ENCODE results near the gene ZNF689. TPM values are rescaled to one million over a fixed set of nuclear protein-coding genes. Genes with fewer than 3 reads are reported as not detected.

The ZNF689 gene
- total and polyA plus RNA-seq, 2 of the 13 experiments (the other 11 are each of a cell fraction or from before 2014, with no cell fraction given), result 9.7 to 19.5 TPM

DNA sequence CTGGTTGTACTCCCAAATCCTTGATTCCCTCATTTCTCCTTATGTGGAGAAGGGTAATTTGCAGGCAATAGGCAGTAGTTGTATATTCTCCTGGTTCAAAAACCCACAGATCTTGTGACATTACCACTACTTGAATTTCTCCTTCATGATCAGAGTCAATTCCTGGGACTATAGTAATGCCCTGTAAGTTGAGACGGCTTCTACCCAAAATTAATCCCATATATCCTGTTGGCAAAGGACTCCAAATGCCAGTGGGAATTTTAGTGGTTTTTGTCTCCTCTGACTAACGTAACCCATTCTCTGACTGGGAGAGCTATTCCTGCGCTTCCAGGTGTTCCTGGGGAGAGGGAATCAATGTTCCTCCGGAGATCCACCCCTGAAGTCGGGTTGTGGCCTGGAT, 11.6 kb upstream of the ZNF689 start:
- BruUV-seq (replicated peaks), result no TSS peak
- intact Hi-C loops (cut with micrococcal nuclease; ENCODE audit: unreplicated experiment), result no loop called here

DNA sequence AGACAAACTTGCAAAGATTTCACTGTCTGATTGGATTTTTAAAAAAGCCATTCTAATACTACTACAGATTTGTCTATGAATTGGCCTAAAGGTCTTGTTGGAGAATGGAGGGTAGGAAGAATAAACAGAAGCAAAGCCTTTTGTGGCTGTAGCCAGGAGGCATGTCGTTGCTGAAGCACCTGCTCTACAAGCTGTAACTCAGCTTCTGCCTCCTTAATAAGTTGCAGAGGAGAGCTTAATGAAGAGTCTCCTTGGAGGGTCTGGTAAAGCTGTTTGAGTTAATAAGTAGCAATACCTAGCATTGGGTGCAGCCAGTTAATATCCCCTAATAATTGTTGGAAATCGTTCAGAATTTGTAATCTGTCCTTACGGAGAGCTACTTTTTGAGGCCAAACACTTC, 10.0 kb upstream of the ZNF689 start:
- ChIA-PET CTCF (ENCODE audit: low intra/inter-chr PET ratio, low total read pairs) (interaction anchor here (1.1 kb wide), 1 partner anchor 9 kb away, joined by 4 read pairs; no protein-coding TSS in a partner anchor), POLR2A (interaction anchor here (1.1 to 6.5 kb wide), 5 partner anchors 11 to 213 kb away, joined by 3 to 46 read pairs (median 3); partner anchors contain the start of genes DCTPP1, ZNF689 and ZNF771)
- Histone ChIP-seq H3K36me3 (replicated peaks in 1 of 2; ENCODE audit: control insufficient read depth in 1 of 2, insufficient read depth in 2 of 2, low read length in 2 of 2) (no peaks in the 10 kb centered on the region), H3K27ac (ENCODE audit: extremely low read length, insufficient read depth, low read length) (no peak overlapping the region), H3K27me3 (ENCODE audit: control insufficient read depth in 1 of 2, insufficient read depth in 2 of 2, low read length in 2 of 2) (peaks cover 0 to 19% of the 10 kb centered on the region in 2 experiments; a peak in 3 of 5 replicates), H3K4me1 (ENCODE audit: insufficient read depth, low read length) (peaks cover 83% of the 10 kb centered on the region), H3K4me2 (ENCODE audit: low read depth, low read length) (no peak overlapping the region), H2AFZ (ENCODE audit: low read length) (no peak overlapping the region), H3K4me3 (replicated peaks in 1 of 3; ENCODE audit: insufficient read depth in 1 of 3, low read depth in 2 of 3, low read length in 3 of 3) (no peak overlapping the region), H3K79me2 (ENCODE audit: insufficient read depth, low read length) (no peaks in the 10 kb centered on the region), H3K9me3 (ENCODE audit: low read length) (no peaks in the 10 kb centered on the region), H4K20me1 (ENCODE audit: insufficient read depth, low read length) (no peaks in the 10 kb centered on the region), H3K9ac (ENCODE audit: insufficient read depth, low read depth, low read length) (no peak overlapping the region)
- 4% methylated on average over 3 of the region's 3 CpGs for WGBS (ENCODE audit: low lambda C conversion rate)
- intact Hi-C loops (cut with micrococcal nuclease; ENCODE audit: unreplicated experiment) (no loop called here), in situ Hi-C loops (cut with HindIII; ENCODE audit: extremely low pct_ligation_motif_present, low pct_unique_long_range_greater_than_20kb) (loop anchor here (5.0 kb wide), 1 partner anchor 48 kb away; the partner anchor contains the start of gene ZNF688)
- DNase-seq (ENCODE audit: low spot score), result no peak
- no peak for FAIRE-seq
- ATAC-seq, result no peak
- BruUV-seq (replicated peaks), result no TSS peak
- TF ChIP-seq CHCHD3 (CRISPR knock-in tag; IDR thresholded peaks at IDR 0.05) (no peak), ZSCAN29 (CRISPR knock-in tag; conservative IDR thresholded peaks at IDR 0.05) (no peak), KDM5B (CRISPR knock-in tag; IDR thresholded peaks at IDR 0.05; ENCODE audit: borderline replicate concordance) (no peak), SAP130 (CRISPR knock-in tag; IDR thresholded peaks at IDR 0.05; ENCODE audit: low read depth) (no peak), KLF12 (CRISPR knock-in tag; IDR thresholded peaks at IDR 0.05; ENCODE audit: borderline replicate concordance) (no peak)
- TF ChIP-seq, protein P1, sequence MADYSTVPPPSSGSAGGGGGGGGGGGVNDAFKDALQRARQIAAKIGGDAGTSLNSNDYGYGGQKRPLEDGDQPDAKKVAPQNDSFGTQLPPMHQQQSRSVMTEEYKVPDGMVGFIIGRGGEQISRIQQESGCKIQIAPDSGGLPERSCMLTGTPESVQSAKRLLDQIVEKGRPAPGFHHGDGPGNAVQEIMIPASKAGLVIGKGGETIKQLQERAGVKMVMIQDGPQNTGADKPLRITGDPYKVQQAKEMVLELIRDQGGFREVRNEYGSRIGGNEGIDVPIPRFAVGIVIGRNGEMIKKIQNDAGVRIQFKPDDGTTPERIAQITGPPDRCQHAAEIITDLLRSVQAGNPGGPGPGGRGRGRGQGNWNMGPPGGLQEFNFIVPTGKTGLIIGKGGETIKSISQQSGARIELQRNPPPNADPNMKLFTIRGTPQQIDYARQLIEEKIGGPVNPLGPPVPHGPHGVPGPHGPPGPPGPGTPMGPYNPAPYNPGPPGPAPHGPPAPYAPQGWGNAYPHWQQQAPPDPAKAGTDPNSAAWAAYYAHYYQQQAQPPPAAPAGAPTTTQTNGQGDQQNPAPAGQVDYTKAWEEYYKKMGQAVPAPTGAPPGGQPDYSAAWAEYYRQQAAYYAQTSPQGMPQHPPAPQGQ (CRISPR knock-in tag; IDR thresholded peaks at IDR 0.05; ENCODE audit: borderline replicate concordance), result no peak

More for the DNA sequence above, 11.6 kb upstream of the ZNF689 start:
- no peak overlapping the region for H3K4me3 ChIP-seq (replicated peaks in 1 of 3; ENCODE audit: insufficient read depth in 1 of 3, low read depth in 2 of 3, low read length in 3 of 3)
- no peak overlapping the region for H3K27ac ChIP-seq (ENCODE audit: extremely low read length, insufficient read depth, low read length)
- TF ChIP-seq ZNF841 (CRISPR knock-in tag; IDR thresholded peaks at IDR 0.05; ENCODE audit: borderline replicate concordance) (no peak), PHF21A (CRISPR knock-in tag; IDR thresholded peaks at IDR 0.05) (no peak), ZNF83 (CRISPR knock-in tag; IDR thresholded peaks at IDR 0.05; ENCODE audit: borderline replicate concordance) (no peak), RAD21 (CRISPR knock-in tag; IDR thresholded peaks at IDR 0.05) (no peak), KAT7 (CRISPR knock-in tag; IDR thresholded peaks at IDR 0.05; ENCODE audit: borderline replicate concordance) (no peak), ZNF30 (CRISPR knock-in tag; IDR thresholded peaks at IDR 0.05) (no peak), NFE2L1 (CRISPR knock-in tag; IDR thresholded peaks at IDR 0.05; ENCODE audit: borderline replicate concordance) (no peak), KMT2B (CRISPR knock-in tag; IDR thresholded peaks at IDR 0.05) (no peak), ZNF589 (CRISPR knock-in tag; conservative IDR thresholded peaks at IDR 0.05) (no peak), SALL1 (CRISPR knock-in tag; IDR thresholded peaks at IDR 0.05) (no peak), FOXC1 (CRISPR knock-in tag; IDR thresholded peaks at IDR 0.05; ENCODE audit: borderline replicate concordance) (no peak), HOXA5 (CRISPR knock-in tag; IDR thresholded peaks at IDR 0.05) (no peak), RFX1 (IDR thresholded peaks at IDR 0.05) (no peak)
- TF ChIP-seq, protein P2, sequence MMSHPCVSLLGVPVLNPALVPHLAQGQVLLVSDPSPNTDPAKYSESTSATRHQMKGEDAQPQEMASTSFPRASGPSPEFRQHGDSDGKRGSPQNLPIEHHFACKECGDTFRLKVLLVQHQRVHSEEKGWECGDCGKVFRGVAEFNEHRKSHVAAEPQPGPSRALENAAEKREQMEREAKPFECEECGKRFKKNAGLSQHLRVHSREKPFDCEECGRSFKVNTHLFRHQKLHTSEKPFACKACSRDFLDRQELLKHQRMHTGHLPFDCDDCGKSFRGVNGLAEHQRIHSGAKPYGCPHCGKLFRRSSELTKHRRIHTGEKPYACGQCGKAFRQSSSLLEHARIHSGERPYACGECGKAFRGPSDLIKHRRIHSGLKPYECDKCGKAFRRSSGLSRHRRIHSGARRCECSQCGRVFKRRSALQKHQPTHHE (CRISPR knock-in tag; IDR thresholded peaks at IDR 0.05; ENCODE audit: borderline replicate concordance), result no peak
- no peak overlapping the region for H3K4me2 ChIP-seq (ENCODE audit: low read depth, low read length)
- no peaks in the 10 kb centered on the region for H3K9me3 ChIP-seq (ENCODE audit: low read length)
- CTCF ChIA-PET (ENCODE audit: low intra/inter-chr PET ratio, low total read pairs), result no interaction called here
- no peak overlapping the region for H2AFZ ChIP-seq (ENCODE audit: low read length)
- DNase-seq (ENCODE audit: low spot score), result no peak
- H3K79me2 ChIP-seq (ENCODE audit: insufficient read depth, low read length), result no peaks in the 10 kb centered on the region
- WGBS (ENCODE audit: low lambda C conversion rate), result 74% methylated on average over 5 of the region's 5 CpGs
- in situ Hi-C loops (cut with HindIII; ENCODE audit: extremely low pct_ligation_motif_present, low pct_unique_long_range_greater_than_20kb), result loop anchor here (5.0 kb wide), 1 partner anchor 49 kb away; the partner anchor contains the start of gene ZNF688
- no peak for FAIRE-seq
- H3K4me1 ChIP-seq (ENCODE audit: insufficient read depth, low read length), result peaks cover 76% of the 10 kb centered on the region
- H4K20me1 ChIP-seq (ENCODE audit: insufficient read depth, low read length), result no peaks in the 10 kb centered on the region
- ATAC-seq, result no peak
- no peak overlapping the region for H3K9ac ChIP-seq (ENCODE audit: insufficient read depth, low read depth, low read length)
- H3K36me3 ChIP-seq (replicated peaks in 1 of 2; ENCODE audit: control insufficient read depth in 1 of 2, insufficient read depth in 2 of 2, low read length in 2 of 2), result no peaks in the 10 kb centered on the region
- POLR2A ChIA-PET, result interaction anchor here (1.1 to 6.5 kb wide), 2 partner anchors 12 to 482 kb away, joined by 3 to 46 read pairs; partner anchors contain the start of gene ZNF689
- H3K27me3 ChIP-seq (ENCODE audit: control insufficient read depth in 1 of 2, insufficient read depth in 2 of 2, low read length in 2 of 2), result peaks cover 0 to 19% of the 10 kb centered on the region in 2 experiments; a peak in 3 of 5 replicates

Measured in HepG2 (cell line).